Hepatocyte (in vitro differentiated cells): ENCODE measurements around the gene DCAF16. TPM values are rescaled to one million over a fixed set of nuclear protein-coding genes. Genes with fewer than 3 reads are reported as not detected.
A peak's percentile ranks its signal among the peaks of the same experiment; 100 is the strongest.

Experiments used
- DNase-seq: peaks from one replicate; pipeline ENCODE4 v3.0.0-alpha.2; 2016; ENCODE audit warnings: low spot score
- H2AFZ ChIP-seq: fragments of 200-600 bp; sonication (generic); 2 replicates; pipeline ENCODE4 v1.6.0; 2016; ENCODE audit warnings: antibody characterized with exemption, mild to moderate bottlenecking
- H3K27ac ChIP-seq: fragments of 200-600 bp; sonication (generic); 2 replicates; pipeline ENCODE4 v1.5.1; 2016; ENCODE audit warnings: mild to moderate bottlenecking
- H3K27me3 ChIP-seq: fragments of 200-600 bp; sonication (generic); 2 replicates; pipeline ENCODE4 v1.6.1; 2016
- H3K36me3 ChIP-seq: fragments of 200-600 bp; sonication (generic); replicated peaks from 2 replicates; pipeline ENCODE4 v1.5.1; 2016; ENCODE audit warnings: low read depth; ENCODE audit not compliant: insufficient read depth
- H3K4me1 ChIP-seq: fragments of 200-600 bp; sonication (generic); 2 replicates; pipeline ENCODE4 v1.5.1; 2016; ENCODE audit warnings: mild to moderate bottlenecking, moderate library complexity; ENCODE audit not compliant: insufficient read depth
- H3K4me2 ChIP-seq: fragments of 200-600 bp; sonication (generic); 2 replicates; pipeline ENCODE4 v1.6.0; 2016
- H3K4me3 ChIP-seq: fragments of 200-600 bp; sonication (generic); 2 replicates; pipeline ENCODE4 v1.5.1; 2016; ENCODE audit warnings: mild to moderate bottlenecking
- H3K79me2 ChIP-seq: fragments of 200-600 bp; sonication (generic); 2 replicates; pipeline ENCODE4 v1.6.0; 2017; ENCODE audit warnings: mild to moderate bottlenecking
- H3K9me2 ChIP-seq: fragments of 200-600 bp; sonication (generic); replicated peaks from 2 replicates; pipeline ENCODE4 v1.6.0; 2017; ENCODE audit warnings: mild to moderate bottlenecking; ENCODE audit not compliant: insufficient read depth
- H3K9me3 ChIP-seq: fragments of 200-600 bp; sonication (generic); 2 replicates; pipeline ENCODE4 v1.5.1; 2016; ENCODE audit warnings: low read depth, mild to moderate bottlenecking
- H4K20me1 ChIP-seq: fragments of 200-600 bp; sonication (generic); 2 replicates; pipeline ENCODE4 v1.6.0; 2016; ENCODE audit warnings: mild to moderate bottlenecking; ENCODE audit not compliant: insufficient read depth, poor library complexity, severe bottlenecking
- CTCF ChIP-seq: fragments of 200-600 bp; sonication (generic); IDR thresholded peaks from 2 replicates; pipeline ENCODE4 v1.5.1; 2016; ENCODE audit warnings: antibody characterized with exemption, mild to moderate bottlenecking; ENCODE audit not compliant: poor library complexity
- EZH2 ChIP-seq: fragments of 200-600 bp; sonication (generic); IDR thresholded peaks from 2 replicates; pipeline ENCODE4 v1.6.1; 2016; ENCODE audit warnings: antibody characterized with exemption, mild to moderate bottlenecking, borderline replicate concordance
- EZH2phosphoT487 ChIP-seq: fragments of 200-600 bp; sonication (generic); IDR thresholded peaks from one replicate; pipeline ENCODE4 v1.6.1; 2018; ENCODE audit warnings: antibody characterized with exemption, mild to moderate bottlenecking, low read depth, moderate library complexity; ENCODE audit not compliant: unreplicated experiment, severe bottlenecking
- WGBS: methylation state at CpG from one replicate; pipeline ENCODE4 v1.1.6; 2016; ENCODE audit warnings: low lambda C conversion rate; ENCODE audit errors: missing lambda C conversion rate; 5-methylcytosine and 5-hydroxymethylcytosine counted together
- polyA plus RNA-seq: library from polyadenylated mRNA; unstranded; fragments of >200 nt; fragmentation: Nextera tagmentation; extraction: Ambion mirVana; gene quantifications from 2 replicates; pipeline ENCODE4 v1.2.1, GENCODE V29; 2016
- total RNA-seq: library from RNA; depleted of rRNA; stranded (reverse); fragments of >200 nt; gene quantifications from 2 replicates; pipeline ENCODE4 v1.2.3, GENCODE V29; 2014

DCAF16 gene
- total and polyA plus RNA-seq, 2 experiments from 2014 or later = 11.9 to 23.3 TPM

GRCh38 chr4:17846266-17846665 lies 35.7 kb upstream of the DCAF16 start:
- Histone ChIP-seq H3K4me1 (no peaks in the 10 kb centered on the region), H3K4me2 (no peak overlapping the region), H3K9me2 (no peaks in the 10 kb centered on the region), H3K27ac (no peak overlapping the region), H3K36me3 (no peaks in the 10 kb centered on the region), H2AFZ (no peak overlapping the region), H3K79me2 (no peaks in the 10 kb centered on the region), H4K20me1 (no peaks in the 10 kb centered on the region), H3K9me3 (no peaks in the 10 kb centered on the region), H3K4me3 (no peak overlapping the region), H3K27me3 (no peaks in the 10 kb centered on the region)
- TF ChIP-seq CTCF (no peak), EZH2phosphoT487 (no peak), EZH2 (no peak)
- no peak for DNase-seq
- WGBS = 89% methylated on average over 2 of the region's 2 CpGs

- H3K4me3 ChIP-seq = no peak overlapping the region
- no peak for DNase-seq
- no peaks in the 10 kb centered on the region for H3K9me3 ChIP-seq
- H3K27ac ChIP-seq = no peak overlapping the region
- WGBS = 94% methylated on average over 1 of the region's 1 CpG
- H3K36me3 ChIP-seq = no peaks in the 10 kb centered on the region
- TF ChIP-seq CTCF (no peak), EZH2 (no peak), EZH2phosphoT487 (no peak)
- H3K4me1 ChIP-seq = no peaks in the 10 kb centered on the region
- no peaks in the 10 kb centered on the region for H3K79me2 ChIP-seq
- no peak overlapping the region for H3K4me2 ChIP-seq
- peak overlapping the region; percentile 25 for H2AFZ ChIP-seq
- no peaks in the 10 kb centered on the region for H3K9me2 ChIP-seq
- H3K27me3 ChIP-seq = no peaks in the 10 kb centered on the region
- no peaks in the 10 kb centered on the region for H4K20me1 ChIP-seq
These were observed 13.5 kb upstream of the DCAF16 start for GRCh38 chr4:17823871-17824669.

- no peak overlapping the region for H3K4me3 ChIP-seq
- DNase-seq = peak; percentile 74
- no peak overlapping the region for H2AFZ ChIP-seq
- WGBS = 75% methylated on average over 5 of the region's 5 CpGs
- H3K4me1 ChIP-seq = no peaks in the 10 kb centered on the region
- H4K20me1 ChIP-seq = no peaks in the 10 kb centered on the region
- H3K4me2 ChIP-seq = no peak overlapping the region
- no peaks in the 10 kb centered on the region for H3K9me2 ChIP-seq
- no peaks in the 10 kb centered on the region for H3K9me3 ChIP-seq
- peaks cover 29% of the 10 kb centered on the region for H3K79me2 ChIP-seq
- no peak overlapping the region for H3K27ac ChIP-seq
- TF ChIP-seq CTCF = peak; percentile 72
- no peak for TF ChIP-seq EZH2phosphoT487
- H3K27me3 ChIP-seq = no peaks in the 10 kb centered on the region
- H3K36me3 ChIP-seq = no peaks in the 10 kb centered on the region
These were observed 6.5 kb upstream of the DCAF16 start for GRCh38 chr4:17817027-17817426.

- H3K36me3 ChIP-seq = no peaks in the 10 kb centered on the region
- no peaks in the 10 kb centered on the region for H3K27me3 ChIP-seq
- 97% methylated on average over 12 of the region's 12 CpGs for WGBS
- peaks cover 37% of the 10 kb centered on the region for H3K79me2 ChIP-seq
- no peaks in the 10 kb centered on the region for H3K4me1 ChIP-seq
- TF ChIP-seq EZH2 (no peak), EZH2phosphoT487 (no peak), CTCF (no peak)
- no peaks in the 10 kb centered on the region for H3K9me3 ChIP-seq
- DNase-seq = no peak
- no peaks in the 10 kb centered on the region for H3K9me2 ChIP-seq
- H2AFZ ChIP-seq = no peak overlapping the region
- H3K4me2 ChIP-seq = no peak overlapping the region
- H3K4me3 ChIP-seq = no peak overlapping the region
- H4K20me1 ChIP-seq = no peaks in the 10 kb centered on the region
- H3K27ac ChIP-seq = no peak overlapping the region
These were observed 5.6 kb upstream of the DCAF16 start for GRCh38 chr4:17816142-17816541.
